Measurements from ENCODE around the gene SLC2A4.
A peak's percentile ranks its signal among the peaks of the same experiment; 100 is the strongest.

SLC2A4 gene

DNA sequence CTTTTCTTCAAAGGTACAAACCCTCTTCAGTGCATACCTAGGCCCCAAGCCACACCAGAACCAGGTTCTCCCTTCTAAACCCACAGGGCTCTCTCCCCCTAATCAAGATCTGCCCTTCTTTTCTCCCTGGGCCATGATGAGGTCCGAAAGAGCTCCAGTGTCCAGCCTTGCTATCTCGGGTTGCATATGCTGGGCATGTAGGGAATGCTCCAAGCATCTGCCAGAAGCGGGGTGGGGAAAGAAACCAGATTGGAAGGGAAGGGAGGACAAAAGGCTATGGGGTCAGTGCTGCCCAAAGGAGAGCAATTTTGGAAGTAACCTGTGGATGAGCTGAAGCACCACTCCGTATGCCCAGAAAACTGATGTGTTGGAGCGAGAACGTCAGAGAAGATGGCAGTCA is 32.3 kb upstream of the SLC2A4 start:
- TF ChIP-seq, protein P1, sequence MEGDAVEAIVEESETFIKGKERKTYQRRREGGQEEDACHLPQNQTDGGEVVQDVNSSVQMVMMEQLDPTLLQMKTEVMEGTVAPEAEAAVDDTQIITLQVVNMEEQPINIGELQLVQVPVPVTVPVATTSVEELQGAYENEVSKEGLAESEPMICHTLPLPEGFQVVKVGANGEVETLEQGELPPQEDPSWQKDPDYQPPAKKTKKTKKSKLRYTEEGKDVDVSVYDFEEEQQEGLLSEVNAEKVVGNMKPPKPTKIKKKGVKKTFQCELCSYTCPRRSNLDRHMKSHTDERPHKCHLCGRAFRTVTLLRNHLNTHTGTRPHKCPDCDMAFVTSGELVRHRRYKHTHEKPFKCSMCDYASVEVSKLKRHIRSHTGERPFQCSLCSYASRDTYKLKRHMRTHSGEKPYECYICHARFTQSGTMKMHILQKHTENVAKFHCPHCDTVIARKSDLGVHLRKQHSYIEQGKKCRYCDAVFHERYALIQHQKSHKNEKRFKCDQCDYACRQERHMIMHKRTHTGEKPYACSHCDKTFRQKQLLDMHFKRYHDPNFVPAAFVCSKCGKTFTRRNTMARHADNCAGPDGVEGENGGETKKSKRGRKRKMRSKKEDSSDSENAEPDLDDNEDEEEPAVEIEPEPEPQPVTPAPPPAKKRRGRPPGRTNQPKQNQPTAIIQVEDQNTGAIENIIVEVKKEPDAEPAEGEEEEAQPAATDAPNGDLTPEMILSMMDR (IDR thresholded peaks at IDR 0.05; ENCODE audit: low read depth, low read length): no peak
- no peak for DNase-seq (ENCODE audit: low read depth in 2 of 2)
- H3K4me3 ChIP-seq (replicated peaks in 1 of 2; ENCODE audit: low read depth in 2 of 2, low read length in 2 of 2): no peak overlapping the region

DNA sequence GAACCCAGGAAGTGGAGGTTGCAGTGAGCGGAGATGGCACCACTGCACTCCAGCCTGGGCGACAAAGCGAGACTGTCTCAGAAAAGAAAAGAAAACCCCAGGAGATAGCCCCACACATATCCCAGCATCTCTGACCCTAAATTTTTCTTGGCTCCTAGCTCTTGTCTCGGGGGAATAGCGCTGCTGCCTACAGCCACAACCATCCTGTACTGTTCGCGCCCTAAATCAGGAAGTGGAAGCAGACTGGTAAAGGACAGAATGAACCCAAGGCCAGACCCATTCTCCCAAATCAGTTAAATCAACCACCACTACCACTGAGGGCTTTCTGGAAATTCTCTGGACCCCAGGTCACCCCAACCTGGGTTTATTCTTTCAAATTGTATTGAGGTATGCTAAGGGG is 31.7 kb upstream of the SLC2A4 start:
- TF ChIP-seq, protein P1 (IDR thresholded peaks at IDR 0.05; ENCODE audit: low read depth, low read length): no peak
- DNase-seq (ENCODE audit: low read depth in 2 of 2): no peak
- H3K4me3 ChIP-seq (replicated peaks in 1 of 2; ENCODE audit: low read depth in 2 of 2, low read length in 2 of 2): peak overlapping the region; percentile 83 to 89

DNA sequence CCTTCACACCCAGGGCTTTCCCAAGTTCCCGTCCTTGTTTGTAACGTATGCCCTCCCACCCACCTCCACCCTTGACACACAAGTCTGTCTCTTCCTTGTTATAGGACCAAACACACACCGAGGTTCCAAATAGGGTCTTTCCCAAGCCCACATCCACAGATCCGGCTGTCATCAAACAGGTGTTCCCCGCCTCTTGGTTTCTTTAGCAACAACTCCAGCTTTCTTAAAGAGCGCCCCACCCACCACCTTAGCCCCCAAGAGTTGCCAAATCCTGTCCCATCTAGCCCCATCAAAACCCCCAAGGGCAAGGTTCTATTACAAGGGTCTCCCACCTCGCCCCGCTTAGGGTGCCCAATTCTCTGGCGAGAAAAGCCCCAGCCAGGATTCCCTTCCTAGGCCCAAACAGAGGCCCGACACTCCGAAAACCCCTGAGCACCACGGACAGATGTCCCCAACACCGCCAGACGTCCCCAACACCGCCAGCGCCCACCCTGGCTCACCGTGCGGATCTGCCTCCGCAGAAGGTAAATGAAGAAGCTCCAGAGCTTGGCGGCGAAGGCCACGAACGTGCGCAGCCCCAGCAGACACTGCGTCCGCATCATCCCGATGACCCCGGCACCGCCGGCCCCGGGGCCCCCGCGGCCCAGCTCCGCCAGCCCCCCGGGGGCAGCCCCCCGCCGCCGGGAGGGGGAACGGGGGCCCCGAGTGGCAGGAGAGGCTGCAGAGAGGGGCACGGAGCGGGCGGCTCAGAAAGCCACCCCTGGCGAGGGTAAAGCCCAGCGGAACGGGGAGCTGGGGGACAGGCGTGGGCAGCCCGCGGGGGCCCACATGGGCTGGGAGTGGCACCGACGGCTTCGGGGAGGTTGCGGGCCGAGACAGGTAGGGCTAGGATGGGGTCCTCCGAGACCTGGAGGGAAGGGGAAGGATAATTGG is 30.6 kb upstream of the SLC2A4 start:
- TF ChIP-seq, protein P1 (IDR thresholded peaks at IDR 0.05; ENCODE audit: low read depth, low read length): no peak
- DNase-seq (ENCODE audit: low read depth in 2 of 2): no peak
- H3K4me3 ChIP-seq (replicated peaks in 1 of 2; ENCODE audit: low read depth in 2 of 2, low read length in 2 of 2): peak overlapping the region; percentile 83 to 89

DNA sequence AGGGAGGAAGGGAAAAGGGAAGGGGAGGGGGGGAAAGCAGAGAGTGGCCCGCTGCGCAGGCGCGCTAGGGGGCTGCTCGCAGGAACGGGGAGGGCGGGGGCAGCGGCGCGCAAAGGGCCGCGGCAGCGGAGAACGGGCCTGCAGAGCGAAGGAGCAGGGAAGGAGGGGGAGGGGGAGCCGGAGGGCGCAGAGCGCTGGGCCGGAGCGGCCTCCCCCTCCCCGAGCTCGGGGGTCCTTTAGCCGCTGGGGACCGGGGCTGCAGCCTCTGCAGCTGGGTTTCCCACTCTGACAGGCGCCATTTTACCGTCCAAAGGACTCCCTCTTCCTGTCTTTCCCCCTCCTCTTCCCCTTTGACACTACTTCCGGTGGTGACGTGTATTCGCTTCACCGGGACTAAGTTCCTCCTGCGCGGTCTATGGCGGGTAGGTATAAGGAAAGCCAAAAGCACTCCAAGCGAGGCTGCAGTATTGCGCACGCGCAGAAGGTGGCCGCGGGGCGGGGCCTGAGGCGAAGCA is 29.8 kb upstream of the SLC2A4 start, which contains the start of gene CTDNEP1:
CTDNEP1 (minus strand) TSS at position 74 of the 515 bp plus-strand sequence. CDS start 438 bp downstream, outside the sequence.
- peak within 1 kb of the TSS; percentile 83 to 89 for H3K4me3 ChIP-seq (replicated peaks in 1 of 2; ENCODE audit: low read depth in 2 of 2, low read length in 2 of 2)
- DNase-seq (ENCODE audit: low read depth in 2 of 2): peak; percentile 100
- TF ChIP-seq, protein P1 (IDR thresholded peaks at IDR 0.05; ENCODE audit: low read depth, low read length): no peak

DNA sequence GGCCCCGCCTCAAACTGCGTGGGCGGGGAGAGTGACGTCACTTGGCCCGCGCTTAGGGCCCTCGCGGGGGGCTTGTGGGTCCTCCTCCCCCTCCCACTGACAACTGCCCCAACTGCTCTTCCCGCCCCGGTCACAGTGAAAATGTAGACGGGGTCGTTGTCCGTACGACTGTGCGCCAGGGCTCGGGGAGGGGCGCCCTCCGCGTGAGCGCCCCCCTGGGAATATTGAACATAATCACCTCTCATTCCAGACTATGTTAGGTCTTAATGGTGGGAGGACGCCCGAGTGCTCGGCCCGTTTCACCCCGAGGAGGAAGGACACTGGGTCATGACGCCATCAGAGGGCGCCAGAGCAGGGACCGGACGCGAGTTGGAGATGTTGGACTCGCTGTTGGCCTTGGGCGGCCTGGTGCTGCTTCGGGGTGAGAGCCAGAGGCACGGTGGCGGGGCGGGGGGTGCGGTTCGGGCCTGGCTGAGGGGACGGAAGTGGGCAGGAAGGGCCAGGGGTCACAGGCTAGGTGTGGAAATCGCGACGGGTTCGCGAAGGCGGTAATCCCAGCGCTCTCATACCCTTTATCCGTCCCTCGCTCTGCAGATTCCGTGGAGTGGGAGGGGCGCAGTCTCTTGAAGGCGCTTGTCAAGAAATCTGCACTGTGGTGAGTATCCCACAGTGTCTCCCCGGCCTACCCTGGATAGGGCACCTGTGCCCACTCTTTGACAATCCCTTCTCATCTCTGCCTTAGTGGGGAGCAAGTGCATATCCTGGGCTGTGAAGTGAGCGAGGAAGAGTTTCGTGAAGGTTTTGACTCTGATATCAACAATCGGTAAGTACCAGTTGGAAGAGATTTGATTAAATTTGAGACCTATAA is 29.1 kb upstream of the SLC2A4 start, which contains the start of gene ELP5:
ELP5 (plus strand) TSS at position 40 of the 868 bp plus-strand sequence; CDS start at position 376, 336 bp downstream.
- peak within 1 kb of the TSS; percentile 83 to 89 for H3K4me3 ChIP-seq (replicated peaks in 1 of 2; ENCODE audit: low read depth in 2 of 2, low read length in 2 of 2)
- DNase-seq (ENCODE audit: low read depth in 2 of 2): peak; percentile 96 to 97
- TF ChIP-seq, protein P1 (IDR thresholded peaks at IDR 0.05; ENCODE audit: low read depth, low read length): no peak

DNA sequence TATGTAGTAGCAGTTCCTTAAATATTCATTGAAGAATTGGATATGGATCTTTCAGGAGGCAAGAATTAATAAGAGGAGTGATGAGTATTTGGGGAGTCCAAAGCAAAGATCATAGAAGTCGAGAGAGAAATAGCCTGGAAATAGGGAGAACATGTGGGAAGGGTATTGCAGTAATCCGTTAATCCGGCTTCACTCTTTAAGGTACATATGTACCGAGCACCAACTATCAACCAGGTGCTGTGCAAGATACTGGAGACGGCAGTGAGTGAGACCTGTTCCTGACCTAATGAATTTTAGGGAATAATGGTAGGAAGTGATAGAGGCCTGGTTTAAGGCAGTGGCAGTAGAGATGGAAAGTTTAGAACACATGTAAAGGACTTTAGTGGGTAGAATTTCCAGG is 28.4 kb upstream of the SLC2A4 start:
- no peak for DNase-seq (ENCODE audit: low read depth in 2 of 2)
- TF ChIP-seq, protein P1 (IDR thresholded peaks at IDR 0.05; ENCODE audit: low read depth, low read length): no peak

More for the DNA sequence above, 28.4 kb upstream of the SLC2A4 start:
- H3K4me3 ChIP-seq (replicated peaks in 1 of 2; ENCODE audit: low read depth in 2 of 2, low read length in 2 of 2): peak overlapping the region; percentile 73 to 89

All from cardiac fibroblast (primary cell).